ENCODE measurements around the gene PTPN7. TPM values are rescaled to one million over a fixed set of nuclear protein-coding genes. Genes with fewer than 3 reads are reported as not detected.
"Not testable (repeated sequence)": the region's sequence is repeated elsewhere in the genome, so short reads cannot be mapped to it uniquely, and the experiment has no call there.

PTPN7 gene
- total RNA-seq, 2 experiments from 2014 or later: 112 to 119 TPM

DNA sequence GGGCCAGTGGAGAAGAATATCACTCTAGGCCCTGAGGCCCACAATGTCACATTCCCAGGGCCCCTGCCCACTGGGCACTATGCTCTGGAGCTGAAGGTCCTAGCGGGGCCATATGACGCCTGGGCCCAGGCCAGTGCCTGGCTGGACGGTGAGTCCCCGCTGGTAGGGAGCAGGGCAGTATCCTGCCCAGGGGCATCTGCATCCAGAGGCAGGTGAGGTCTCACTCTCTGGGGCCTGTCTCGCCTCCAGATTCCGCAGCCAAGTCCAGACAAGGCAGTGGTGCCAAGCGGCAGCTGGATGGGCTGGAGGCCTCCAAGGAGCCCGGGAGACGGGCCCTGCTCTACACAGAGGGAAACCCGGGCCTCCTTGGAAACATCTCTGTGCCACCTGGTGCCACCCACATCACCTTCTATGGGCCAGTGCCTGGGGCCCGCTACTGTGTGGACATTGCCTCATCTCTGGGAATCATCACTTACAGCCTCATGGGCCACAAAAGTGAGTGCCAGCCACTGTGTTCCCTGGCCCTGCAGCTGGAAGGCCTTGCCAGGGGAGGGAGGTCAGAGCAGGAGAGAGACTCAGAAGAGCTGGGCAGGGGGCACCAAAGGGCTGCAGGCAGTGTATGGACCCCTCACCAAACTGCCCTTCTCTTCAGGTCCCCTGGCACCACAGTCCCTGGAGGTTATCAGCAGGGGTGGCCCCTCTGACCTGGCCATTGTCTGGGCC is 11.1 kb upstream of the PTPN7 start:
- Mint-ChIP-seq H3K27ac (no peak overlapping the region), H3K9me3 (no peaks in the 10 kb centered on the region), H3K4me1 (ENCODE audit: low read depth) (no peaks in the 10 kb centered on the region), H3K4me3 (no peak overlapping the region), H3K36me3 (ENCODE audit: low read depth) (no peaks in the 10 kb centered on the region), H3K27me3 (ENCODE audit: low read depth) (no peaks in the 10 kb centered on the region)
- CTCF ChIA-PET: interaction anchor here (0.5 kb wide), 1 partner anchor 141 kb away, joined by 3 read pairs; no protein-coding TSS in a partner anchor
- DNase-seq: no peak
- intact Hi-C loops (cut with micrococcal nuclease): no loop called here

DNA sequence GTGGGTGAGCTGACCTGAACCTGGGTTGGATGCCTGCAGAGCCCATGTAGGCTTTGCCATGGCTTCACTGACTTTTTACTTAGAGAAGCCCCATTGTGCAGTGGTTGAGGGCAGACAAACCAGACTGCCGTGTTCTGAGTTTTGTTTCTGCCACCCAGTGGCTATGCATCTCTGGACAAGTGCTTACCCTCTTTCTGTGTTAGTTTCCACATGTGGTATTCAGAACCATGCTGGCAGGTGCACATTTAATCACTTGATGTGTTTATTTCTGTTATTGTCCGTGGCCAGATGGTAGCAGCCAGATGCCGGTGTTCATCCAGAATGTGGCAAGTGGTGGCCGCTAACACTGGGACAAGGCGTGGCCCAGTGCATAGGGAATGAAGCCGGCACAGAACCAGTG is 10.3 kb upstream of the PTPN7 start:
- Mint-ChIP-seq H3K9me3 (no peaks in the 10 kb centered on the region), H3K27me3 (ENCODE audit: low read depth) (no peaks in the 10 kb centered on the region), H3K4me3 (no peak overlapping the region), H3K27ac (no peak overlapping the region), H3K36me3 (ENCODE audit: low read depth) (no peaks in the 10 kb centered on the region), H3K4me1 (ENCODE audit: low read depth) (peaks cover 5% of the 10 kb centered on the region)
- CTCF ChIA-PET: no interaction called here
- intact Hi-C loops (cut with micrococcal nuclease): no loop called here
- no peak for DNase-seq

DNA sequence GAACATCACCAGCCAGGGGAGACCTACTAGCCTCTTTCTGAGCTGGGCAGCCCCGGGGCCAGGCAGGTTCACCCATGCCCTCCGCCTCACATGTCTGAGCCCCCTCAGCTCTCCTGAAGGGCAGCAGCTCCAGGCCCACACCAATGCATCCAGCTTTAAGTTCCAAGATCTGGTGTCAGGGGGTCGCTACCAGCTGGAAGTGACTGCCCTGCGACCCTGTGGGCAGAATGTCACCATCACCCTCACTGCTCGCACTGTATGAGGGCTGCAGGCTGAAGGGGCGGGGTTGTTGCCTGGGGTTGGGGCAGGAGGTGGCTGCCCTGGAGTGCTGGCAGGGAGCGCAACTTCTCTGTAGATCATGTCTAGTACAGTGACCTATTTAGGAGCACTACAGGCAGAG is 8.5 kb upstream of the PTPN7 start:
- H3K27ac Mint-ChIP-seq: no peak overlapping the region
- H3K4me3 Mint-ChIP-seq: no peak overlapping the region
- peaks cover 22% of the 10 kb centered on the region for H3K4me1 Mint-ChIP-seq (ENCODE audit: low read depth)
- H3K27me3 Mint-ChIP-seq (ENCODE audit: low read depth): no peaks in the 10 kb centered on the region
- no peaks in the 10 kb centered on the region for H3K36me3 Mint-ChIP-seq (ENCODE audit: low read depth)
- DNase-seq: no peak
- intact Hi-C loops (cut with micrococcal nuclease): no loop called here
- H3K9me3 Mint-ChIP-seq: no peaks in the 10 kb centered on the region
- CTCF ChIA-PET: no interaction called here

DNA sequence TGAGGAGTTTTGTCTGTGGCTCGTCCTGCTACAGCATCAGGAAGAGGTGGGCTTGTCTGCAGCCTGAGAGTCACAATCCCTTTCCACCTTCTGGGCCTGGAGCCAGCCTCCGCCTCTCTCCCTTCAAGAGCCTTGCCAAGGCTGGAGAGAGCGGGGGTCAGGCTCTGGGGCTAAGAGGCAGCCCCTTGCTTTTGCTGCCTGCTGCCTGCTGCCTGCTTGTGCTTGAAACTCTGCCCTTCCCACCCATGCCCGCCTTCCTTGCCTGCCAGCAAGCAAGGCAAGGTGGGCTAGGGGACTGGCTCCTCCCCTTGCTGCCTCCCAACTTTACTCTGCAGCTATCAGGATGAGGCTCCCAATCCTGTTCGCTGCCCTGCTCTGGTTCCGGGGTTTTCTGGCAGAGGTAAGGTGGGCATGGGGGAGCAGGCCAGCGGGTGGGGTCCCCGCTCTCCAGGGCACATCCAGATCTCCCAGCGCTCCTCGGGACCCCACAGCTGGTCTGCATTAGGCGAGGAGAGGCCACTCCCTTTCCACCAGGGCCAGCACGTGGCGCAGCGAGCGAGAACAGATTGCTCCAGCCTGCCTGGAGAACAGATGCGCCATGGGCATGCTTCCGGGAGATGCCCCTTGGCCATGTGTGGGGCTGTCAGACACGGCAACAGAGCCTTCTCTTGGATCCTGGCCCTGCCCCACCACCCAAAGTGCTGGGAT is 7.5 kb upstream of the PTPN7 start:
- no peaks in the 10 kb centered on the region for H3K36me3 Mint-ChIP-seq (ENCODE audit: low read depth)
- CTCF ChIA-PET: no interaction called here
- no peak overlapping the region for H3K4me3 Mint-ChIP-seq
- peaks cover 32% of the 10 kb centered on the region for H3K4me1 Mint-ChIP-seq (ENCODE audit: low read depth)
- no peaks in the 10 kb centered on the region for H3K27me3 Mint-ChIP-seq (ENCODE audit: low read depth)
- intact Hi-C loops (cut with micrococcal nuclease): no loop called here
- H3K27ac Mint-ChIP-seq: no peak overlapping the region
- DNase-seq: no peak
- no peaks in the 10 kb centered on the region for H3K9me3 Mint-ChIP-seq

DNA sequence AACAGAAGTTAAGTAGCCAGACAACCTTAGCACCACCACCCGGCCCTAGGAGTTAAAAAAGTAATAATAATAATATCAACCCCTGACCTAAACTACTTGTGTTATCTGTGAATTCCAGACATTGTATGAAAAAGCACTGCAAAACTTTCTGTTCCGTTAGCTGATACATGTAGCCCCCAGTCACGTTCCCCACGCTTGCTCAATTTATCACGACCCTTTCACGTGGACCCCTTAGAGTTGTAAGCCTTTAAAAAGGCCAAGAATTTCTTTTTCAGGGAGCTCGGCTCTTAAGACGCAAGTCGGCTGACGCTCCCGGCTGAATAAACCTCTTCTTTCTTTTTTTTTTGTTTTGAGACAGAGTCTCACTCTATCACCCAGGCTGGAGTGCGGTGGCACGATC is 6.7 kb upstream of the PTPN7 start:
- intact Hi-C loops (cut with micrococcal nuclease); H3K36me3 Mint-ChIP-seq (ENCODE audit: low read depth); H3K4me3 Mint-ChIP-seq; DNase-seq; H3K9me3 Mint-ChIP-seq; H3K27me3 Mint-ChIP-seq (ENCODE audit: low read depth); H3K27ac Mint-ChIP-seq: not testable (repeated sequence)
- CTCF ChIA-PET: interaction anchor here (2.4 kb wide), 1 partner anchor 22 kb away, joined by 8 read pairs; no protein-coding TSS in a partner anchor
- H3K4me1 Mint-ChIP-seq (ENCODE audit: low read depth): peaks cover 40% of the 10 kb centered on the region

DNA sequence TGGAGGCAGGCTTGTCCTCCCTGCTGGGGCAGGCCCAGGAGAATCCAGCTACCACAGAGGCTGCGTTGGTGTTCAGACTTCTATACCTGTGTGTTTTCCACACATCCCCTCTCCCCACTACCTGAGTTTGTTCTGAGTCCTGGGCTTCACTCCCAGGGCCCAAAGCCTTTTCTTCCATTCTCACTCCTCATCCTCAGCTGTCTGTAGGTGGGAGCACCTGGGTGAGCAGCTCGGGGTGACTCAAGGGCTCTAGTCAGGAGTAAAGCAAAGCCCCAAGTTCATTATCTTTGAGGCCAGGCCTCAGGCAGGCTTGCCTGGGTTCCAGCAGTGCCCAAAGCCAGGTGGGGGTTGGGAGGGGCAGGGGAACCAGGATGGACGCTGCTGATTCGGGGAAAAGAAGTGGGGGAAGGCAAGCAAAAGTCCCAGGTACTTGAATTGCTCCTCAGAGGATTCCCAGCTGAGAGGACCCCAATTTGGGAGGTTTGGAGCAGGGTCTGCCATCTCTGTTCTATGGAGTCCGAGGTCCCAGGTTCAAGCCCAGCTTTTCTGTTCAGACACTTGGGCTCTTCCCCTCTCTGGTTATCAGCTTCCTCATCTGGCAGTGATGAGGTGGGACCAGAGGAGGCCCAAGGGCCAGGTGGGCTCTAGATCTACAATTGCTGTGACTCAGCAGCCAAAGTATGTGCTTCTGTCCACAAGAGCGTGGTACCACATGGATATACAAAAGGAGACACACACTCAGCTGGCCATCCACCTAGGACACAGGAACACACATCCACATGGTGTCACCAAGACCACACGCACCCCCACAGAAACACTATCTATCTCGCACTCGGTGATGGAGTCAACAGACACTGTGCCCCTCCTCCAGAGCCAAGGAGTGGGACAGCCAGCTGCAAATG is 5.8 kb upstream of the PTPN7 start:
- intact Hi-C loops (cut with micrococcal nuclease): no loop called here
- no peaks in the 10 kb centered on the region for H3K36me3 Mint-ChIP-seq (ENCODE audit: low read depth)
- peaks cover 49% of the 10 kb centered on the region for H3K4me1 Mint-ChIP-seq (ENCODE audit: low read depth)
- no peaks in the 10 kb centered on the region for H3K27me3 Mint-ChIP-seq (ENCODE audit: low read depth)
- CTCF ChIA-PET: interaction anchor here (1.1 to 2.4 kb wide), 4 partner anchors 9 to 166 kb away, joined by 3 to 9 read pairs (median 6); no protein-coding TSS in a partner anchor
- no peak for DNase-seq
- H3K9me3 Mint-ChIP-seq: no peaks in the 10 kb centered on the region
- no peak overlapping the region for H3K4me3 Mint-ChIP-seq
- no peak overlapping the region for H3K27ac Mint-ChIP-seq

DNA sequence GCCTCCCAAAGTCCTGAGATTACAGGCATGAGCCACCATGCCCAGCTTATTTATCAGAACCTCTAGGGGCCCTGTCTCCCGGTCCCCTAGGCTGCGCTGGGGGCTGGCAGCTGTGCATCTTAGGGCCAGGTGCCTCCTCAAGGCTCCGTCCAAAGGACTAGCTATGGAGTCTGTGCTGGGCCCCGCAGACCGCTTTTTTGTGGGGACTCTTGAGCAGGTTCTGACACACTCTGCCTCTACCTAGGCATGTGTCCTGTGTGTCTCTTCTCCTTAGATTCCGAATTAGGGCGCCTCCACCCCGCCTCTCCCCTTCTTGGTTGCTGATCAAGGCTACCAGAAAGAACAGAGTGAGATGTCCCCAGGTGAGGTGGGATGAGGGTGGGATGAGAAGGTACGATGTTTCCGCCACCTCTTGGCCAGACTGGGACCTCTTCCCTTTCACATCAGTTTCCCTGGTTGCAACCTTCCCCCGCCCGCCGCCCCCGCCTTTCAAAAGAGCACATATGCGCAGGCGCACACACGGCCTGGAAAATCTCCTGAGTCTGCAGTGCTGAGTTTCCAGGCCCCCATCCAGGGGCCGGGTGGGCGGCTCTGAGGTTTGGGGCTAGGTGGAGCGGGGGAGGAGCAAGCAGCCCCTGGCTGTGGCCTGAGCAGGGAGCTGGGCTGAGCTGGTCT is 5.0 kb upstream of the PTPN7 start:
- H3K4me1 Mint-ChIP-seq (ENCODE audit: low read depth): peaks cover 57% of the 10 kb centered on the region
- DNase-seq: peak; percentile 43

DNA sequence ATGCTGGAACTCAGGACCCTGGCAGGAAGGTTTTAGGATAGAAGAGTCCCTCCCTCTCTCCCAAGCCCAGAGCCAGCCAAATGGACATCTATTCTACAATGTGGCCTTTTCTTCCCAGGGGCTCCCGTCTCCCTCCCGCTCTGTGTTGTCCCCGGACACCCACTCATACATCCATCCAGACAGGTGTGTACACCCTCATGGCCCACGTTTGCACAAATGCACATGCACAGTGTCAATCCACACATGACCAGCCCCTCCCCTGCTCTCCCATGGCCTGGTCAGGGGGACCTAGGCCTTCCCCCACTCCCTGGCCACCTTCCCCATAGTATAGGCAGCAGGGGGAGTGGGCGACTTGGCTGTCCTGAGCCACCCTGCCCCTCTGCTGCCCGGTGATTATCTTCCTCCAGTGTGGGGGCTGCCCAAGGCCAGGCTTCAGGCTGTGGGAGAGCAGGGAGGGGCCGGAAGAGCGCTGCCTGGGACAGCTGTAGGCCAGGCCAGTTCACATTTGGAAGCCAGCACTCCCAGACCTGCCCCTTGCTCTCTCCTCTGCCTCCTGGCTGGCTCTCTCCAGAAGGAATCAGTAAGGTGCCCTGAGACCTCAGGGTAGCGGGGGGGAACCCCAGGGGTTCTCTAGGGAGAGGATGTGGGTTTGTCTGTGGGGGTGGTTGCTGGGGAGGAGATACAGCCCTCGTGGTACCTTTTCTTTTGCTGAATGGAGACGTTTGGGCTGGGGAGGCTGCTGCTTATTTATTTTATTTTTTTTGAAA is 4.1 kb upstream of the PTPN7 start:
- Mint-ChIP-seq H3K36me3 (ENCODE audit: low read depth) (peaks cover 8% of the 10 kb centered on the region), H3K4me3 (peak overlapping the region; percentile 39), H3K4me1 (ENCODE audit: low read depth) (peaks cover 60% of the 10 kb centered on the region), H3K27me3 (ENCODE audit: low read depth) (no peaks in the 10 kb centered on the region), H3K27ac (peak overlapping the region; percentile 72), H3K9me3 (no peaks in the 10 kb centered on the region)
- DNase-seq: peak; percentile 88
- intact Hi-C loops (cut with micrococcal nuclease): loop anchor here (5.0 kb wide), 1 partner anchor 643 kb away; the partner anchor contains the start of gene KDM5B
- CTCF ChIA-PET: interaction anchor here (0.7 to 2.5 kb wide), 4 partner anchors 10 to 25 kb away, joined by 3 to 10 read pairs (median 6); no protein-coding TSS in a partner anchor

More for the DNA sequence above, 5.0 kb upstream of the PTPN7 start:
- no peaks in the 10 kb centered on the region for H3K9me3 Mint-ChIP-seq
- H3K4me3 Mint-ChIP-seq: peak overlapping the region; percentile 39
- peak overlapping the region; percentile 72 for H3K27ac Mint-ChIP-seq
- H3K36me3 Mint-ChIP-seq (ENCODE audit: low read depth): peaks cover under 1% of the 10 kb centered on the region
- intact Hi-C loops (cut with micrococcal nuclease): no loop called here
- CTCF ChIA-PET: interaction anchor here (0.5 to 2.4 kb wide), 7 partner anchors 8 to 166 kb away, joined by 3 to 9 read pairs (median 3); no protein-coding TSS in a partner anchor
- H3K27me3 Mint-ChIP-seq (ENCODE audit: low read depth): no peaks in the 10 kb centered on the region

DNA sequence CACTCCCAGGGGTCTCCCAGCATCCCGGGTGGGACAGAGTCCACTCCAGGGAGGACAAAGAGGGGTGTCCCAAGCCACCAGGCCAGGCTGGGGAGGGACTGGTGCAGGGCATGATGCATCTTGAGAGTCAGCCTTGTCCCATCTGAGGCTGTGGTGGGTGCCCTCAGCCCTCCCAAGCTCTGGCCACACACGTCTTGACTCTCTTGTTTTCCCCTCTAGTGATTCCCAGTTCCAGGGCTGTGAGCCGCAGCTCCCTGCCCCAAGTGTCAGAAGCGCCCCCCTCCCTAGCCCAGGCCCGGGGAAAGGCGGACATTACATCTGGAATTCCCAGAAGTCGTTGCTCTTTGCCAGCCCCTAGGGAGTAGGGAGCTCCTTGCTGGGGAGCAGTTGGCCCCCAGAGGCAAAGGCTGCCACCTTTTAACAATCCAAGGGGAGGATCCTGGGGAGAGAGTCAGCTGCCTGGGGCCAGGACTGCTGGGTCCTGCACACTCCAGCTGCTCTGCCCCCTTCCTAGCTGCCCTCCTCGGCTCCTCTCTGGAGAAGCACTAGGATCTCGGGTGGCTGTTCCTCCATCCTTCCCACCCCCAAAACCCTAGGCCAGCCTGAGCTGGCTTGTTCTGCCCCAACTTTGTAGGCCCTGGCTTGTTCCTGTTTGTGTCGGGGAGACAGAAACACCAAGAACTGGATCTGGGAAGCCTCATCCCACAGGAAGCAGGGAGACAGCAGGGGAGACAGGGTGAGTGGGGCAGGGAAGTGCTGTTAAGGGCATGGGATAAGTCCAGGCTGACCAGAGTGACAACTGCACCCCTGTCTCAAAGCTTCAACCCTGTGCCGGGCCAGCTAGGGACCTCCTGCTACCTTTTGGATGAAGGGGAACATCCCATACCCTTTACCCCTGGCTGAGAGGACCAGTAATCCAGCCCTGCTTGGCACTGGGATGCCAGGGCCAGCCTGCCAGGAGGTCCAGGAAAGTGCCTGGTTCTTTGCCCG is 3.2 kb upstream of the PTPN7 start:
- H3K4me3 Mint-ChIP-seq: peak overlapping the region; percentile 39
- DNase-seq: no peak
- H3K27me3 Mint-ChIP-seq (ENCODE audit: low read depth): no peaks in the 10 kb centered on the region
- peaks cover 67% of the 10 kb centered on the region for H3K4me1 Mint-ChIP-seq (ENCODE audit: low read depth)
- CTCF ChIA-PET: interaction anchor here (0.9 to 2.5 kb wide), 4 partner anchors 21 to 28 kb away, joined by 3 to 10 read pairs (median 3); no protein-coding TSS in a partner anchor
- no peak overlapping the region for H3K27ac Mint-ChIP-seq
- no peaks in the 10 kb centered on the region for H3K9me3 Mint-ChIP-seq
- peaks cover 17% of the 10 kb centered on the region for H3K36me3 Mint-ChIP-seq (ENCODE audit: low read depth)
- intact Hi-C loops (cut with micrococcal nuclease): loop anchor here (5.0 kb wide), 1 partner anchor 644 kb away; the partner anchor contains the start of gene KDM5B

All from activated naive CD4-positive, alpha-beta T cell treated with anti-CD3 and anti-CD28 coated beads for 36 hours (primary cell).